GM19455 (cell line): ENCODE results near the gene RAP1GAP.

Experiments used
- ATAC-seq: cut with Tn5 transposase; IDR thresholded peaks from one replicate; pipeline ENCODE4 v1.9.1; 2021; ENCODE audit not compliant: unreplicated experiment

The RAP1GAP gene

DNA sequence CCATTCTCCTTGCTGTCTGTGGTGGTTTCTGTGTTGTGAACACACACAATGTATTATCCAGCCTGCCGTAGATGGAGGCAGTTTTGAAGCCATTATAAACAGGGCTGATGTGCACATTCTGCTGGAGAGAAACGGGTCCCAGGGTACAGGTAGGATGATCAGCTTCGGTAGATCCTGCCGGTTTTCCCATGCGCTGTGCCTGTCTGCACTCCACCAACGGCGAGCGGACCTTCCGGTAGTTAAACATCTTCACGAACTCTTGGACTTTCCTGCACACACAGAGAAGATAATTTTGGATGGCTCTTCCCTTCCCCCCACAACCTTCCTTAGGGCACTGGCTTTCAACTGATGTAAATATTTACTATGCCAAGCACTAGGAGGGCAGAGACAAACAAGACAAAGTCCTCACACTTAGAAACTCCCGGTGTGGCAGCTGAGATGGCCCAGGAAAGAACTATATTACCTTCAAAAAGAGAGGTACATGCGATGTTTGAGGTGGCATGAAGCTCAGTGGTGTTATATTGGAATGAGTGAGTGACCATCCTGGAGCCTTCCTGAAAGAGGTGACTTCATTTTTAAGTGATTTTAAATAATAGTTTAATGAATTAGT lies 118.2 kb downstream of the RAP1GAP start:
- no peak for ATAC-seq

DNA sequence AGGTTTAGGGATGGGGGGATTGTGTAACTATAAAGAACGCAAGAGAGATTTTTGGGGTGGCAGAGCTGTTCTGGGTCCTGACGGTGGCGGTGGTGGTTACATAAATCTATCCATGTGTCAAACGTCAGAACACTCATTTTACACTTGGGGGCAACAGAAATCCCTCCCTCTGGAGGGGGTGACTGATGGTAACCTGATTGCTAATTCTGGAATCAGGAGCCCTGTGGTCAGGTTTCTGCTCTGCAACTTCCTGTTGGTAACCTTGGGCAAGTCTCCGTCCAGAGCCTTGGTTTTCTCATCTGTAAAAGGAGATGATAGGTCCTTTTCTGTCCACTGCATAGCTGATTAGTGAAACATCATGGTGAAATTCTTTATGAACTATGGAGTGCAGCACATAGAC lies 119.1 kb downstream of the RAP1GAP start:
- no peak for ATAC-seq

DNA sequence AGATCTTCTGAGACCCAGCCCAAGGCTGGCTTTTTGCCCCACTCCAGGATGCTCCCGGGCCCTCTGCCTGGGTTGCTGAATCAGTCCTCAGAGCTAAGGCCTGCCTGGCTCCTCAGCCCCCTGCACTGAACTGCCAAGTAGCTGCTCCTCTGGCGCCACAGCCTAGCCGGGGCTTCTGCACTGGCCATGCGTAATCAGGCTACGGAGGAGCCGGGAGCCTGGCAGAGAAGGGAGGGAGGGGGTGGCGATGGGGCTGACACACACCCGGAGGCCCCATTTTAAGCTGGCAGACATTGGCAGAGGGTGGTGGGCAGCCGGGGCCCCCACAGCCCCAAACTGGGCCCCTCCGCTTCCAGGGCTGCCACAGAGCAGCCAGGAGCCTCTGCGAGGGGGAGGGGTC lies 121.3 kb downstream of the RAP1GAP start:
- ATAC-seq, result no peak
